Measurements from ENCODE around the gene GLB1L2.

The GLB1L2 gene

DNA sequence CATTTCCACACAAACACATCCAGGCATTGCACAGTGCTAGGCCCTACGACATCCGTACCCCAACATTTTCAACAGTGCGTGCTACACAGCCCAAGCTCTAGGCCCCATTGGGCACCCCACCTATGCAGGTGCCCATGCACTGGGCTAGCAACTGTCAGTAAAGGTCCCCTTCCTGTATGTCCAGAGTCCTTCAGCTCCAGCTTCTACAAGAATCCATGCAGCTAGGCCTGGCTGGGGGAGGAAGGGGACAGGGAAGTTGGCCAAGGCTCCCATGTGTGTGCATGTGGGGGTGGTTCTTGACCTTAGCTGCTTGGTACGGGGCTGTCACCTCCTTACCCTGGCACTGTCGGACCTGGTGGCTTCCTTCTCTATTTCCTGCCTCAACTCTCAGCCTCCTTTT, 79.0 kb downstream of the GLB1L2 start:
- no peak overlapping the region for H2AFZ ChIP-seq (ENCODE audit: low read length)
- no peak overlapping the region for H3K27ac ChIP-seq (ENCODE audit: low read depth, low read length, poor library complexity, severe bottlenecking)
- no peaks in the 10 kb centered on the region for H3K27me3 ChIP-seq (ENCODE audit: insufficient read depth, low read length)
- H3K9me3 ChIP-seq (ENCODE audit: low read length) = no peaks in the 10 kb centered on the region
- no peak for TF ChIP-seq EZH2 (IDR thresholded peaks at IDR 0.05; ENCODE audit: borderline replicate concordance, low read length)
- TF ChIP-seq, protein P1, sequence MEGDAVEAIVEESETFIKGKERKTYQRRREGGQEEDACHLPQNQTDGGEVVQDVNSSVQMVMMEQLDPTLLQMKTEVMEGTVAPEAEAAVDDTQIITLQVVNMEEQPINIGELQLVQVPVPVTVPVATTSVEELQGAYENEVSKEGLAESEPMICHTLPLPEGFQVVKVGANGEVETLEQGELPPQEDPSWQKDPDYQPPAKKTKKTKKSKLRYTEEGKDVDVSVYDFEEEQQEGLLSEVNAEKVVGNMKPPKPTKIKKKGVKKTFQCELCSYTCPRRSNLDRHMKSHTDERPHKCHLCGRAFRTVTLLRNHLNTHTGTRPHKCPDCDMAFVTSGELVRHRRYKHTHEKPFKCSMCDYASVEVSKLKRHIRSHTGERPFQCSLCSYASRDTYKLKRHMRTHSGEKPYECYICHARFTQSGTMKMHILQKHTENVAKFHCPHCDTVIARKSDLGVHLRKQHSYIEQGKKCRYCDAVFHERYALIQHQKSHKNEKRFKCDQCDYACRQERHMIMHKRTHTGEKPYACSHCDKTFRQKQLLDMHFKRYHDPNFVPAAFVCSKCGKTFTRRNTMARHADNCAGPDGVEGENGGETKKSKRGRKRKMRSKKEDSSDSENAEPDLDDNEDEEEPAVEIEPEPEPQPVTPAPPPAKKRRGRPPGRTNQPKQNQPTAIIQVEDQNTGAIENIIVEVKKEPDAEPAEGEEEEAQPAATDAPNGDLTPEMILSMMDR (IDR thresholded peaks at IDR 0.05; ENCODE audit: low read length) = no peak
- H3K9me2 ChIP-seq (ENCODE audit: low read depth, low read length) = no peaks in the 10 kb centered on the region
- no peak overlapping the region for H3K4me3 ChIP-seq (ENCODE audit: low read depth, low read length, poor library complexity, severe bottlenecking)
- no peaks in the 10 kb centered on the region for H3F3A ChIP-seq (ENCODE audit: insufficient read depth, low read length)
- H3K4me1 ChIP-seq (ENCODE audit: insufficient read depth, low read length, severe bottlenecking) = no peaks in the 10 kb centered on the region
- no peaks in the 10 kb centered on the region for H3K36me3 ChIP-seq (ENCODE audit: insufficient read depth, low read length)
- H4K20me1 ChIP-seq (ENCODE audit: insufficient read depth, low read length) = no peaks in the 10 kb centered on the region
- H3K4me2 ChIP-seq (ENCODE audit: low read length) = no peak overlapping the region
- no peaks in the 10 kb centered on the region for H3K79me2 ChIP-seq (ENCODE audit: insufficient read depth, low read length)
- H3K9ac ChIP-seq (ENCODE audit: low read length) = no peak overlapping the region

DNA sequence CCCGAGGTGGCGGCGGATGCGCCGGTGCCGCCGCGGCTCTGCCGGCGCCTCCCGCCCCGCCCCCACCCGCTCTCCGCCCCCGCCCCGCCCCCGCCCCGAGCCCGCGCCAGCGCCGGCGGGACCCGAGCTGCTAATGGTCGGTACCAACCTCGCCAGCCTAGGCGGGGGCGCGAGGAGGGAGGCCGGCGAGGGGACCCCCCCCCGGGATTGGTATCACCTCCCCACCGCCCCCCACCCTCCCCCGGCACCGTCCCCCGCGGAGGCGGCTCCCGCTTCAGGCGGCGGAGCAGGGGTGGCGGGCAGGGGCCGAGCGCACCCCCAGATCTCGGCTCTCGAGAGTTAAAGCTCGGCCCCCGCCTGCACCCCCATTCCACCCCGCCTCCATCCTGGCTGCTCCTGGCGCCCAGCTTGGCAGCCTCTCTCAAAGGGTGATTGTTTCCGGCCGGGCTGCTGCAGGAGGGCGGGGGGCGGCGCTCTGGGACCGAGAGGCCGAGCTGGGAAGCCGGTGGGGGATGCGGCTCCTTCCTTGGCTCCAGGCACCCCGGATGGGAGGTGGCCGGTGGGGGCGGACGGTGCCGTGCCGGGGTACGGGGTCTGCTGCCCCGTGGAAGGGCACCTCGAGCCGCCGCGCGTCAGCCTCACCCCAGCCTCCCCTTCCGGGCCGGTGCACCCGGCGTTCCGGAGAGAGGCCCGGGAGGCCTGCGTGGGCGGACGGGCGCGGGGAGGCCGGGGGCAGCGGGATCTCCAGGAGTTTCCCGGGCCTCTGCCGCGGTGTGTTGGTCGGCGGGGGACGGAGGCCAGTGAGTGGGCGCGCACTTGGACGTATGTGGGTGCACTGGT, 80.6 kb downstream of the GLB1L2 start, which contains the start of gene B3GAT1:
Gene B3GAT1, minus strand, starts transcription at position 40 of the 840 bp plus-strand sequence. CDS start 24,583 bp downstream, outside the sequence.
- Histone ChIP-seq H3K4me3 (ENCODE audit: low read depth, low read length, poor library complexity, severe bottlenecking) (no peak within 1 kb of the TSS), H3K9me3 (ENCODE audit: low read length) (no peaks in the 10 kb centered on the region), H3K36me3 (ENCODE audit: insufficient read depth, low read length) (no peaks in the 10 kb centered on the region), H3F3A (ENCODE audit: insufficient read depth, low read length) (no peaks in the 10 kb centered on the region), H3K27me3 (ENCODE audit: insufficient read depth, low read length) (0 out of 2 replicates have a peak, but pooled peaks cover 3% of the 10 kb centered on the region), H3K9me2 (ENCODE audit: low read depth, low read length) (no peaks in the 10 kb centered on the region), H3K4me2 (ENCODE audit: low read length) (no peak within 1 kb of the TSS), H3K27ac (ENCODE audit: low read depth, low read length, poor library complexity, severe bottlenecking) (no peak within 1 kb of the TSS), H3K4me1 (ENCODE audit: insufficient read depth, low read length, severe bottlenecking) (no peaks in the 10 kb centered on the region), H4K20me1 (ENCODE audit: insufficient read depth, low read length) (no peaks in the 10 kb centered on the region), H3K9ac (ENCODE audit: low read length) (no peak within 1 kb of the TSS), H3K79me2 (ENCODE audit: insufficient read depth, low read length) (no peaks in the 10 kb centered on the region), H2AFZ (ENCODE audit: low read length) (no peak within 1 kb of the TSS)
- TF ChIP-seq, protein P1 (IDR thresholded peaks at IDR 0.05; ENCODE audit: low read length) = no peak
- TF ChIP-seq EZH2 (IDR thresholded peaks at IDR 0.05; ENCODE audit: borderline replicate concordance, low read length) = no peak

DNA sequence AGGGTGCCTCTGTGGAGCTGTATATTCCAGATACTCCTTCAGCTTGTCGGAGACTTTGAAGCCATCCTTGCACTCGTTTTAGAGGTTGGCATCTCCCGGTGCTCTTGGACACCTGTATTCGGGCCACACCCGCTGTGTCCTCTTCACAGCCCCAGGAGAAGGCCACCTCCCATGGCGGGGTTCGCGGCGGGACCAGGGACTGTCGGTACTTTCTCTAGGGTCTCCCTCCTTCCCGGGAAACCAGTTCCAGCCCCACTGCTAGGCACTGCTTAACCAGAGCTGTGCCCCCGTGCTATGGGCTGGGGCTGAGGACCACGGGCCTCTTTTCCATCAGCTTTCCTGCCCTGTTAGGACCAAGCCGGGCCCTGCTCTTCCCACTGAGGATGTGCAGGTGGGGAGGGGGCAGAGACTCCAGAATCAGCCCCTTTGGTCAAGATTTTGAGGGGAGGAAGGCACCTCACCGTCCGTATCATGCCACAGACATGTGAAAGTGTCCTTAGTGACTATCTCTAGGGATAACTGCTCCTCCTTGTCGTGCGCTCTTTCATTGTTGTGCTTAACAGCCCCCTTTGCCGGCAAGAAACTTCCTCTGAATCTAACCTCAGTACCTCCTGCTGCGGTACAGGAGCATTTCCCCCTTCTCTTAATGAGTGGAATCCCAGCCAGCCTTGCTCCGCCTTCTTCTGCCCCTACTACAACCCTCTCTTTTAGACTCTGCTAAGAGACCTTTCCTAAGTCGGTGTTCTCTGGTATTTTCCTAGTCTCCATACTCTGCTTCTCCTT, 81.4 kb downstream of the GLB1L2 start:
- H3K27me3 ChIP-seq (ENCODE audit: insufficient read depth, low read length) = 0 out of 2 replicates have a peak, but pooled peaks cover 3% of the 10 kb centered on the region
- no peak overlapping the region for H2AFZ ChIP-seq (ENCODE audit: low read length)
- no peak overlapping the region for H3K4me3 ChIP-seq (ENCODE audit: low read depth, low read length, poor library complexity, severe bottlenecking)
- H3K4me1 ChIP-seq (ENCODE audit: insufficient read depth, low read length, severe bottlenecking) = no peaks in the 10 kb centered on the region
- no peak overlapping the region for H3K4me2 ChIP-seq (ENCODE audit: low read length)
- H3K9me2 ChIP-seq (ENCODE audit: low read depth, low read length) = no peaks in the 10 kb centered on the region
- no peak overlapping the region for H3K9ac ChIP-seq (ENCODE audit: low read length)
- H3F3A ChIP-seq (ENCODE audit: insufficient read depth, low read length) = no peaks in the 10 kb centered on the region
- H4K20me1 ChIP-seq (ENCODE audit: insufficient read depth, low read length) = no peaks in the 10 kb centered on the region
- TF ChIP-seq EZH2 (IDR thresholded peaks at IDR 0.05; ENCODE audit: borderline replicate concordance, low read length) = no peak
- TF ChIP-seq, protein P1 (IDR thresholded peaks at IDR 0.05; ENCODE audit: low read length) = no peak
- no peaks in the 10 kb centered on the region for H3K9me3 ChIP-seq (ENCODE audit: low read length)
- no peaks in the 10 kb centered on the region for H3K36me3 ChIP-seq (ENCODE audit: insufficient read depth, low read length)
- H3K27ac ChIP-seq (ENCODE audit: low read depth, low read length, poor library complexity, severe bottlenecking) = no peak overlapping the region
- no peaks in the 10 kb centered on the region for H3K79me2 ChIP-seq (ENCODE audit: insufficient read depth, low read length)
